WTC11 (cell line): ENCODE results near the gene RTL5. TPM values are rescaled to one million over a fixed set of nuclear protein-coding genes. Genes with fewer than 3 reads are reported as not detected.

Source experiments
- ATAC-seq: fragments of 200-7000 bp; cut with Tn5 transposase; 2 replicates; pipeline ENCODE4 v1.10.0; 2021; ENCODE audit warnings: mild to moderate bottlenecking, moderate library complexity
- CTCF ChIA-PET: fragments of 300-600 bp; sonication (Branson Sonifier 250); formaldehyde crosslinking; loops from one replicate; lab custom pipeline; 2021; ENCODE audit warnings: antibody characterized with exemption; lab: Charles Lee
- POLR2A ChIA-PET: fragments of 350-600 bp; sonication (Branson Sonifier 250); formaldehyde crosslinking; loops from one replicate; lab custom pipeline; 2021; ENCODE audit warnings: antibody characterized with exemption; lab: Charles Lee
- DNase-seq: peaks from one replicate; pipeline ENCODE4 v3.0.0; 2021; ENCODE audit warnings: low spot score
- H3K27ac Mint-ChIP-seq: 2 replicates; pipeline ENCODE4 v1.8.0; 2021; ENCODE audit warnings: mixed read lengths
- H3K27me3 Mint-ChIP-seq: 2 replicates; pipeline ENCODE4 v1.8.0; 2021; ENCODE audit warnings: low read depth, mild to moderate bottlenecking, moderate library complexity, mixed read lengths
- H3K36me3 Mint-ChIP-seq: 2 replicates; pipeline ENCODE4 v1.8.0; 2021; ENCODE audit warnings: mixed read lengths
- H3K4me1 Mint-ChIP-seq: 2 replicates; pipeline ENCODE4 v1.8.0; 2022; ENCODE audit warnings: mixed read lengths
- H3K4me3 Mint-ChIP-seq: 2 replicates; pipeline ENCODE4 v1.8.0; 2021; ENCODE audit warnings: mild to moderate bottlenecking, moderate library complexity, mixed read lengths
- H3K9me3 Mint-ChIP-seq: 2 replicates; pipeline ENCODE4 v1.8.0; 2021; ENCODE audit warnings: mixed read lengths
- GRHL2 ChIP-seq: fragments of 250-450 bp; sonication (Bioruptor Pico); IDR thresholded peaks from 2 replicates; pipeline ENCODE4 v1.8.0; 2022; ENCODE audit warnings: mild to moderate bottlenecking, moderate library complexity; ENCODE audit not compliant: insufficient replicate concordance, severe bottlenecking
- KAT7 ChIP-seq: sonication (generic); formaldehyde crosslinking; IDR thresholded peaks from 2 replicates; pipeline ENCODE4 v1.8.1; 2023; ENCODE audit warnings: missing genetic modification reagents, mild to moderate bottlenecking, borderline replicate concordance
- NR2C2 ChIP-seq: sonication (generic); formaldehyde crosslinking; IDR thresholded peaks from 2 replicates; pipeline ENCODE4 v1.8.0; 2022; ENCODE audit warnings: mild to moderate bottlenecking, missing genetic modification reagents
- RORB ChIP-seq: fragments of 250-450 bp; sonication (Bioruptor Pico); IDR thresholded peaks from 2 replicates; pipeline ENCODE4 v1.9.0; 2021; ENCODE audit warnings: mild to moderate bottlenecking
- TEAD1 ChIP-seq: sonication (generic); formaldehyde crosslinking; IDR thresholded peaks from 2 replicates; pipeline ENCODE4 v1.8.0; 2022; ENCODE audit warnings: mild to moderate bottlenecking, missing genetic modification reagents
- TEAD4 ChIP-seq: sonication (generic); formaldehyde crosslinking; IDR thresholded peaks from 2 replicates; pipeline ENCODE4 v1.8.0; 2022; ENCODE audit warnings: mild to moderate bottlenecking, missing genetic modification reagents
- ZNF219 ChIP-seq: sonication (generic); formaldehyde crosslinking; IDR thresholded peaks from 2 replicates; pipeline ENCODE4 v1.8.0; 2023; ENCODE audit warnings: missing genetic modification reagents, mild to moderate bottlenecking, borderline replicate concordance
- ZNF232 ChIP-seq: sonication (generic); formaldehyde crosslinking; IDR thresholded peaks from 2 replicates; pipeline ENCODE4 v1.8.0; 2022; ENCODE audit warnings: mild to moderate bottlenecking, missing genetic modification reagents
- ZNF317 ChIP-seq: sonication (generic); formaldehyde crosslinking; IDR thresholded peaks from 2 replicates; pipeline ENCODE4 v1.8.1; 2023; ENCODE audit warnings: low read depth, mild to moderate bottlenecking, moderate library complexity, missing genetic modification reagents, borderline replicate concordance
- ZNF396 ChIP-seq: fragments of 250-450 bp; sonication (Bioruptor Pico); IDR thresholded peaks from 2 replicates; pipeline ENCODE4 v1.8.0; 2021; ENCODE audit warnings: mild to moderate bottlenecking, moderate library complexity, borderline replicate concordance
- ZNF423 ChIP-seq: fragments of 250-450 bp; sonication (Bioruptor Pico); IDR thresholded peaks from 2 replicates; pipeline ENCODE4 v2.1.2; 2022; ENCODE audit warnings: mild to moderate bottlenecking, moderate library complexity
- total RNA-seq: library from RNA; stranded (reverse); gene quantifications from 3 replicates; pipeline ENCODE4 v1.2.3, GENCODE V29; 2021
- TF ChIP-seq, protein P1 (sequence below): sonication (generic); formaldehyde crosslinking; IDR thresholded peaks from 2 replicates; pipeline ENCODE4 v1.8.1; 2022; ENCODE audit warnings: mild to moderate bottlenecking, moderate library complexity, missing genetic modification reagents
- TF ChIP-seq, protein P2 (sequence below): sonication (generic); formaldehyde crosslinking; IDR thresholded peaks from 2 replicates; pipeline ENCODE4 v1.8.1; 2022; ENCODE audit warnings: low read depth, missing genetic modification reagents, borderline replicate concordance
- TF ChIP-seq, protein P3 (sequence below): fragments of 250-450 bp; sonication (Bioruptor Pico); IDR thresholded peaks from 2 replicates; pipeline ENCODE4 v1.9.0; 2021; ENCODE audit warnings: mild to moderate bottlenecking
- TF ChIP-seq, protein P4 (sequence below): fragments of 250-450 bp; sonication (Bioruptor Pico); IDR thresholded peaks from 2 replicates; pipeline ENCODE4 v2.1.2; 2022; ENCODE audit warnings: mild to moderate bottlenecking, moderate library complexity

RTL5 gene
- total RNA-seq, 1 experiment from 2014 or later = 1.3 TPM

DNA sequence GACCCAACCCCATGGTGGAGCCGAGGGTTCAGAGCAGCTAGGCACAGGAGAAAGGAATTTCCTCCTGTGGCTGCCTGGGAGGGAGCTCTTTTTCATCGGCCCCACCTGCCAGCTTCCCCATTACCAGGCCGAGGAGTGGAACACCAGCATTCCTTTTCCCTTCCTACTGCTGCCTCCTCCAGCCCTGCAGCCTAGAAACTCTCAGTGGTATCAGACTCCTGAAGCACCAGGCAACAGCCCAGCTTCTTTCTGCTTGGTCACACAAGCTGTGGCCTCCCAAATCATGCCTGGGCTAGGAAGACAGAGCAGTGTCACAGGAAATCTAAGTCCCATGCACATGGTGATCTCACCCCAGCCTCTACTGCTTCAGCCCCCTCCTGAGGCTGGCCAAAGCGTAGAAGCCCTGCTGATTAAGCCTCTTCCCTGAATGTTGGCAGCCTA, 30.1 kb downstream of the RTL5 start:
- DNase-seq = peak; percentile 23
- peak; percentile 92 for ATAC-seq
- ChIA-PET CTCF (interaction anchor here (0.7 to 1.2 kb wide), 7 partner anchors 15 to 80 kb away, joined by 3 to 6 read pairs (median 4); no protein-coding TSS in a partner anchor), POLR2A (no interaction called here)
- no peaks in the 10 kb centered on the region for H3K36me3 Mint-ChIP-seq
- TF ChIP-seq ZNF396 (no peak), ZNF219 (CRISPR knock-in tag) (no peak), TEAD1 (no peak), TEAD4 (no peak), GRHL2 (CRISPR knock-in tag) (no peak), ZNF232 (CRISPR knock-in tag) (no peak), ZNF423 (CRISPR knock-in tag) (no peak), NR2C2 (no peak), ZNF317 (CRISPR knock-in tag) (no peak), RORB (CRISPR knock-in tag) (no peak)
- TF ChIP-seq, protein P1, sequence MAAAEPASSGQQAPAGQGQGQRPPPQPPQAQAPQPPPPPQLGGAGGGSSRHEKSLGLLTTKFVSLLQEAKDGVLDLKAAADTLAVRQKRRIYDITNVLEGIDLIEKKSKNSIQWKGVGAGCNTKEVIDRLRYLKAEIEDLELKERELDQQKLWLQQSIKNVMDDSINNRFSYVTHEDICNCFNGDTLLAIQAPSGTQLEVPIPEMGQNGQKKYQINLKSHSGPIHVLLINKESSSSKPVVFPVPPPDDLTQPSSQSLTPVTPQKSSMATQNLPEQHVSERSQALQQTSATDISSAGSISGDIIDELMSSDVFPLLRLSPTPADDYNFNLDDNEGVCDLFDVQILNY = no peak
- TF ChIP-seq, protein P2, sequence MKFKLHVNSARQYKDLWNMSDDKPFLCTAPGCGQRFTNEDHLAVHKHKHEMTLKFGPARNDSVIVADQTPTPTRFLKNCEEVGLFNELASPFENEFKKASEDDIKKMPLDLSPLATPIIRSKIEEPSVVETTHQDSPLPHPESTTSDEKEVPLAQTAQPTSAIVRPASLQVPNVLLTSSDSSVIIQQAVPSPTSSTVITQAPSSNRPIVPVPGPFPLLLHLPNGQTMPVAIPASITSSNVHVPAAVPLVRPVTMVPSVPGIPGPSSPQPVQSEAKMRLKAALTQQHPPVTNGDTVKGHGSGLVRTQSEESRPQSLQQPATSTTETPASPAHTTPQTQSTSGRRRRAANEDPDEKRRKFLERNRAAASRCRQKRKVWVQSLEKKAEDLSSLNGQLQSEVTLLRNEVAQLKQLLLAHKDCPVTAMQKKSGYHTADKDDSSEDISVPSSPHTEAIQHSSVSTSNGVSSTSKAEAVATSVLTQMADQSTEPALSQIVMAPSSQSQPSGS (CRISPR knock-in tag) = no peak
- TF ChIP-seq, protein P3, sequence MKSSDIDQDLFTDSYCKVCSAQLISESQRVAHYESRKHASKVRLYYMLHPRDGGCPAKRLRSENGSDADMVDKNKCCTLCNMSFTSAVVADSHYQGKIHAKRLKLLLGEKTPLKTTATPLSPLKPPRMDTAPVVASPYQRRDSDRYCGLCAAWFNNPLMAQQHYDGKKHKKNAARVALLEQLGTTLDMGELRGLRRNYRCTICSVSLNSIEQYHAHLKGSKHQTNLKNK (CRISPR knock-in tag) = no peak
- no peaks in the 10 kb centered on the region for H3K27me3 Mint-ChIP-seq
- H3K9me3 Mint-ChIP-seq = no peaks in the 10 kb centered on the region
- peaks cover 30% of the 10 kb centered on the region for H3K4me1 Mint-ChIP-seq
- no peak overlapping the region for H3K4me3 Mint-ChIP-seq
- no peak overlapping the region; the same call in 1 of the 2 replicates for H3K27ac Mint-ChIP-seq

DNA sequence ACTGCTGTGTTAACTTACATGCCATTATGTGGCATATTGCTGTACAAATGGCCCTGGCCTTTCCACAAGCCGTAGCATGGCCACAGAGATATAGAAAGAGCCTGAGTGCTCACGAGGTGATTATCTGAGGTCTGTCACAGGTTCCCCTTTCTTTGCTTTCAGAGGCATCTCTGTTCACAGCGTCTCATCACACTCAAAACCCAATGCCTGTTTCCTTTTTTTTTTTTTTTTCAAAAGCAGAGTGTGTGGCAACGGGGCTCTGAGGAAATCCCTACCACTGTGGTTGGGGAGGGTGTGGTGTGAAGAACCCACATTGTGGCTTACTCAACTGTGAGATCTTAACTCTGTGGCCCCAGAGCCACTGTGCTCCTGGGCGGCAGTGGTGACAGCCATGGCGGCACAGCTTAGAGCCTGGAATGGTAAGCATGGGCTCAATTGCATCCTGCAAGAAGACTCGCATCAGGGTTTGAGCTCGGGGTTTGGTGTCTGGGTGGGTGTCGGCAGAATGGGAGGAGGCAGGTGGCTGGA, 30.8 kb downstream of the RTL5 start:
- TF ChIP-seq, protein P4, sequence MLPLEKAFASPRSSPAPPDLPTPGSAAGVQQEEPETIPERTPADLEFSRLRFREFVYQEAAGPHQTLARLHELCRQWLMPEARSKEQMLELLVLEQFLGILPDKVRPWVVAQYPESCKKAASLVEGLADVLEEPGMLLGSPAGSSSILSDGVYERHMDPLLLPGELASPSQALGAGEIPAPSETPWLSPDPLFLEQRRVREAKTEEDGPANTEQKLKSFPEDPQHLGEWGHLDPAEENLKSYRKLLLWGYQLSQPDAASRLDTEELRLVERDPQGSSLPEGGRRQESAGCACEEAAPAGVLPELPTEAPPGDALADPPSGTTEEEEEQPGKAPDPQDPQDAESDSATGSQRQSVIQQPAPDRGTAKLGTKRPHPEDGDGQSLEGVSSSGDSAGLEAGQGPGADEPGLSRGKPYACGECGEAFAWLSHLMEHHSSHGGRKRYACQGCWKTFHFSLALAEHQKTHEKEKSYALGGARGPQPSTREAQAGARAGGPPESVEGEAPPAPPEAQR (CRISPR knock-in tag) = no peak
- no peak for DNase-seq
- Mint-ChIP-seq H3K4me3 (no peak overlapping the region), H3K36me3 (no peaks in the 10 kb centered on the region), H3K27me3 (no peaks in the 10 kb centered on the region), H3K4me1 (peaks cover 28% of the 10 kb centered on the region), H3K9me3 (no peaks in the 10 kb centered on the region), H3K27ac (no peak overlapping the region)
- ATAC-seq = no peak
- ChIA-PET POLR2A (no interaction called here), CTCF (interaction anchor here (0.7 to 1.2 kb wide), 7 partner anchors 15 to 79 kb away, joined by 3 to 6 read pairs (median 4); no protein-coding TSS in a partner anchor)

DNA sequence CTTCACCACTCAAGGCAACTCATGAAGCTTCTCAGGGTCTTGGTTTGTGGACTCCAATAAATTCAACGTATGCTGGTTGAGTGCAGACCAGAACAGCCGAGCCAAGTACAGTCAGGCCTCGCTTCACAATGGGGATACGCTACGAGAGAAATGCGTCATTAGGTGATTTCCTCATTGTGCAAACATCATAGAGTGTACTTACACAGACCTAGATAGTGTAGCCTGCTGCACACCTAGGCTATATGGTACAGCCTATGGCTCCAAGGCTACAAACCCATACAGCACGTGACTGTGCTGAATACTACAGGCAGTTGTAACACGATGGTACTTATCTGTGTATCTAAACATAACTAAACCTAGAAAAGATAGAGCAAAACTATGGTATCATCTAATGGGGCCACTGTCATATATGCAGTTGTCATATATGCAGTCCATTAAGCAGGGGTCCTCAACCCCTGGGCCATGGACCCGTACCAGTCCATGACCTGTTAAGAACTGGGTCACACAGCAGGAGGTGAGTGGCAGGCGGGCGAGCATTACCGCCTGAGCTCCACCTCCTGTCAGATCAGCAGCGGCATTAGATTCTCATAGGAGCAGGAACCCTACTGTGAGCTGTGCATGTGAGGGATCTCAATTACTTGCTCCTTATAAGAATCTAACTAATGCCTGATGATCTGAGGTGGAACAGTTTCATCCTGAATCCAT, 31.5 kb downstream of the RTL5 start:
- Mint-ChIP-seq H3K27me3 (no peaks in the 10 kb centered on the region), H3K9me3 (no peaks in the 10 kb centered on the region), H3K36me3 (no peaks in the 10 kb centered on the region), H3K4me1 (peaks cover 31% of the 10 kb centered on the region), H3K27ac (no peak overlapping the region), H3K4me3 (no peak overlapping the region)
- POLR2A ChIA-PET = no interaction called here
- CTCF ChIA-PET = interaction anchor here (0.6 kb wide), 1 partner anchor 135 kb away, joined by 3 read pairs; no protein-coding TSS in a partner anchor
- ATAC-seq = no peak
- TF ChIP-seq, protein P2 (CRISPR knock-in tag) = no peak
- no peak for TF ChIP-seq NR2C2
- no peak for TF ChIP-seq KAT7 (CRISPR knock-in tag)
- TF ChIP-seq, all 79 proteins: peak for 0
- DNase-seq = no peak
